Kidney (tissue), 14 donors: ENCODE data around the gene TRPC1. TPM values are rescaled to one million over a fixed set of nuclear protein-coding genes. Genes with fewer than 3 reads are reported as not detected.

Experiments used
- DNase-seq, 5 donors: peaks; one replicate each; pipeline ENCODE4 v3.0.0-alpha.2; 2013 to 2020
- FAIRE-seq: peaks from 2 replicates; lab custom pipeline; 2012; peaks lifted over from hg19 to GRCh38; lab: Jason Lieb, UNC
- H3K27ac ChIP-seq, 2 donors: one replicate each; pipeline ENCODE4 v1.7.0; 2013; ENCODE audit warnings: low read depth in 2 of 2, low read length in 2 of 2, inconsistent platforms in 1 of 2
- H3K27me3 ChIP-seq: one replicate; pipeline ENCODE4 v1.7.1; 2013; ENCODE audit warnings: low read length, inconsistent platforms; ENCODE audit not compliant: control insufficient read depth, insufficient read depth
- H3K36me3 ChIP-seq, 3 donors: one replicate each; pipeline versions ENCODE4 v1.7.0 to v1.7.1; 2013; ENCODE audit warnings: low read length in 3 of 3, control low read depth in 1 of 3, inconsistent platforms in 1 of 3; ENCODE audit not compliant: insufficient read depth in 3 of 3, control insufficient read depth in 2 of 3
- H3K4me1 ChIP-seq, 3 donors: one replicate each; pipeline versions ENCODE4 v1.7.0 to v1.7.1; 2013; ENCODE audit warnings: low read length in 3 of 3, inconsistent platforms in 1 of 3, low read depth in 1 of 3; ENCODE audit not compliant: control insufficient read depth in 2 of 3, insufficient read depth in 2 of 3
- H3K4me3 ChIP-seq, 3 donors: one replicate each; pipeline versions ENCODE4 v1.7.0 to v1.8.1; 2013; ENCODE audit warnings: low read length in 3 of 3, control low read depth in 1 of 3, inconsistent platforms in 1 of 3
- H3K9ac ChIP-seq, 3 donors: one replicate each; pipeline versions ENCODE4 v1.7.0 to v1.7.1; 2013; ENCODE audit warnings: low read length in 3 of 3, control low read depth in 1 of 3, inconsistent platforms in 1 of 3
- H3K9me3 ChIP-seq, 3 donors: one replicate each; pipeline versions ENCODE4 v1.7.0 to v1.7.1; 2013; ENCODE audit warnings: low read length in 3 of 3, control low read depth in 1 of 3, inconsistent platforms in 1 of 3; ENCODE audit not compliant: control insufficient read depth in 2 of 3, insufficient read depth in 1 of 3
- intact Hi-C: fragments of 100-400 bp; cut with DNase I; formaldehyde crosslinking; loops from one replicate; pipeline ENCODE4 v1.11.1; 2022
- polyA plus RNA-seq: library from polyadenylated mRNA; stranded (reverse); fragments of 350-450 nt; fragmentation: Illumina TruSeq; extraction: RNeasy Lipid Tissue Mini Kit (QIAGEN cat#74804); gene quantifications from one replicate; pipeline ENCODE4 v1.2.3, GENCODE V29; 2014; ENCODE audit warnings: low read depth, low replicate concordance; ENCODE audit not compliant: insufficient read depth
- total RNA-seq: library from RNA; stranded (reverse); fragmentation: NEBNext Ultra II Directional; extraction: Animal tissue kit (Norgen Biotek cat#: 25700); gene quantifications from one replicate; pipeline ENCODE4 v1.2.1, GENCODE V29; 2021
- TF ChIP-seq, protein P1 (sequence below): IDR thresholded peaks from 3 replicates; pipeline ENCODE4 v1.5.1; 2012; ENCODE audit warnings: mild to moderate bottlenecking, moderate library complexity, borderline replicate concordance; ENCODE audit not compliant: insufficient read depth; ENCODE audit errors: extremely low read depth
- donor health status: control.
- donor health status: control.
- donor health status: control.
- donor health status: control.
- donor health status: control.
- donor health status: DM: yes; HTN: yes; CAD: no.
- donor health status: Normal renal cell carcinoma (clear cell type).

Gene TRPC1
- total and polyA plus RNA-seq, 2 donors from 2014 or later, result 3.2 to 13.2 TPM

GRCh38 chr3:142850395-142851023, 126.7 kb downstream of the TRPC1 start:
- H3K9ac ChIP-seq, result no peak overlapping the region
- intact Hi-C loops, result no loop called here
- H3K4me1 ChIP-seq, result peaks cover 0 to 5% (median 2%) of the 10 kb centered on the region in 3 donors
- no peak for DNase-seq
- no peaks in the 10 kb centered on the region for H3K9me3 ChIP-seq
- H3K4me3 ChIP-seq, result no peak overlapping the region
- no peak for FAIRE-seq
- TF ChIP-seq, protein P1, sequence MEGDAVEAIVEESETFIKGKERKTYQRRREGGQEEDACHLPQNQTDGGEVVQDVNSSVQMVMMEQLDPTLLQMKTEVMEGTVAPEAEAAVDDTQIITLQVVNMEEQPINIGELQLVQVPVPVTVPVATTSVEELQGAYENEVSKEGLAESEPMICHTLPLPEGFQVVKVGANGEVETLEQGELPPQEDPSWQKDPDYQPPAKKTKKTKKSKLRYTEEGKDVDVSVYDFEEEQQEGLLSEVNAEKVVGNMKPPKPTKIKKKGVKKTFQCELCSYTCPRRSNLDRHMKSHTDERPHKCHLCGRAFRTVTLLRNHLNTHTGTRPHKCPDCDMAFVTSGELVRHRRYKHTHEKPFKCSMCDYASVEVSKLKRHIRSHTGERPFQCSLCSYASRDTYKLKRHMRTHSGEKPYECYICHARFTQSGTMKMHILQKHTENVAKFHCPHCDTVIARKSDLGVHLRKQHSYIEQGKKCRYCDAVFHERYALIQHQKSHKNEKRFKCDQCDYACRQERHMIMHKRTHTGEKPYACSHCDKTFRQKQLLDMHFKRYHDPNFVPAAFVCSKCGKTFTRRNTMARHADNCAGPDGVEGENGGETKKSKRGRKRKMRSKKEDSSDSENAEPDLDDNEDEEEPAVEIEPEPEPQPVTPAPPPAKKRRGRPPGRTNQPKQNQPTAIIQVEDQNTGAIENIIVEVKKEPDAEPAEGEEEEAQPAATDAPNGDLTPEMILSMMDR, result no peak
- no peaks in the 10 kb centered on the region for H3K36me3 ChIP-seq
- no peaks in the 10 kb centered on the region for H3K27me3 ChIP-seq
- no peak overlapping the region for H3K27ac ChIP-seq

- H3K4me1 ChIP-seq, result peaks cover 0 to 5% (median 2%) of the 10 kb centered on the region in 3 donors
- DNase-seq (no peak), FAIRE-seq (no peak)
- H3K9ac ChIP-seq, result no peak overlapping the region
- H3K27ac ChIP-seq, result no peak overlapping the region
- no peaks in the 10 kb centered on the region for H3K36me3 ChIP-seq
- TF ChIP-seq, protein P1, result no peak
- H3K4me3 ChIP-seq, result no peak overlapping the region
- intact Hi-C loops, result no loop called here
- no peaks in the 10 kb centered on the region for H3K9me3 ChIP-seq
- no peaks in the 10 kb centered on the region for H3K27me3 ChIP-seq
Observed at GRCh38 chr3:142852009-142852408, 128.2 kb downstream of the TRPC1 start.

DNA sequence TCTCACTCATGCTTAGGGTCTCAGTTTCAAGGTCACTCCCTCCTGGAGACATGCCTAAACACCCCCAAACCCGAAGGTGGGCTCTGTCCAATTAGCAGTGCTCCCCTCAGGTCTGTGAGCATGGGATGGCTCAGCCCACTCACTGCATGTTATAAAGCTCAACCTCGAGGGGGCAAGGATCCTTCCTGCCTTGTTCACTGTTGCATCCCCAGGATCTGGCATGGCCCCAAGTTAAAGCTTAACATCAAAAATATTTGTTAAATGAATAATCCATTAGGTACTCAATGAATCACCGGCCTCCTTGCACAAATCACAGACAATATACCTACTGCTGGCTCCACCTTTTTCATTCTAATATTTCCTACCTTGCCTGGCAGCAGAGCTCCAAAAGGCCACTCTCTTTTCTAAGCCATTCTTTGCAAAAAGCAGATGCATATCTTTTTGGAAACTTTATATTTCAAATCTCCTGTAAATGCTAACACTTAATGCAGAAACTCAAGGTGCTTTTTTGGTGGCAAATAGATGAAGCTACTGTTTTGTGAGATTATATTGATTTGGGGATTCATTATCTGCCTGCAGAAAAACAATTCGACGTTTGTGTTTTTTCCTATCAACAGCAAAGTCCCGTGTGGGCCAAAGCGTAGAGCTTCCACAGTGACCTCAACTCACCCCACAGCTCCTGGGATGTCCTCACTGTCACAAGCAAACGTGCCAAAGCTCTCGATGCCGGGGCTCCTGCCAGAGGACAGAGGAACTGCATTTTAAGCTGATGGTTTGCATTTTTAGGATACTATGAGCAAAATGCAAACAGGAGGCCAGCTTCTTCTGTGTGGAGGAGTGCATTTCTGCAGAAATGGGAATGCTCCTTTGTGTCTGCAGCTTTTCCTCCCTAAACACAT, 129.7 kb downstream of the TRPC1 start:
- Histone ChIP-seq H3K9ac (no peak overlapping the region), H3K4me1 (peaks cover 0 to 5% (median 2%) of the 10 kb centered on the region in 3 donors), H3K27me3 (no peaks in the 10 kb centered on the region), H3K4me3 (no peak overlapping the region), H3K9me3 (no peaks in the 10 kb centered on the region), H3K27ac (no peak overlapping the region), H3K36me3 (no peaks in the 10 kb centered on the region)
- intact Hi-C loops, result no loop called here
- FAIRE-seq (no peak), DNase-seq (peak in 4 of 5 donors; percentile 46 to 87 (median 68))
- TF ChIP-seq, protein P1, result no peak
